Measurements from ENCODE around the gene SCNM1.
A peak's percentile ranks its signal among the peaks of the same experiment; 100 is the strongest.

Gene SCNM1

DNA sequence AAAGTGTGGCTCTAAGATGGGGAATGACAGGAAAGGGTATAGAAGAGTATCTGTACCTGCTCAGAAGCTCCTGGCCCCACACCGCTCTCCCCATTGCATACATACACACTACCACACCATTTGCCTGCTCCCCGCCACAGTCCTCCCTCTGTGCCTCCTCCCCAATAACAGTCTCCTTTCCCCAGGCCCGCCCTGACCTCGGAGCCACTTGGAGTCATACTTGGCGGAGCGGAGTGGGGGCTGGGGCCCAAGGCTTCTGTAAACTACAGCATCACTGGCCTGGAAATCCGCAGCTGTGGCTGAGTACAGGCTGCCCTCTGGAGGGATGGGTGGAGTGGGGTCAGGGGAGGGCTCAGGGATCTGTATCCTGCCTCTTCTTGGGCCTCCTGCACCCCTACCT lies 28.2 kb upstream of the SCNM1 start:
- H3K4me3 ChIP-seq (ENCODE audit: low read depth, low read length) = no peak overlapping the region
- no peak for DNase-seq (ENCODE audit: low read depth)
- no peak for TF ChIP-seq POLR2A (IDR thresholded peaks at IDR 0.05; ENCODE audit: extremely low read depth, insufficient read length)
- TF ChIP-seq, protein P1, sequence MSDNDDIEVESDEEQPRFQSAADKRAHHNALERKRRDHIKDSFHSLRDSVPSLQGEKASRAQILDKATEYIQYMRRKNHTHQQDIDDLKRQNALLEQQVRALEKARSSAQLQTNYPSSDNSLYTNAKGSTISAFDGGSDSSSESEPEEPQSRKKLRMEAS (IDR thresholded peaks at IDR 0.05; ENCODE audit: low read depth, low read length) = no peak
- TF ChIP-seq, protein P2, sequence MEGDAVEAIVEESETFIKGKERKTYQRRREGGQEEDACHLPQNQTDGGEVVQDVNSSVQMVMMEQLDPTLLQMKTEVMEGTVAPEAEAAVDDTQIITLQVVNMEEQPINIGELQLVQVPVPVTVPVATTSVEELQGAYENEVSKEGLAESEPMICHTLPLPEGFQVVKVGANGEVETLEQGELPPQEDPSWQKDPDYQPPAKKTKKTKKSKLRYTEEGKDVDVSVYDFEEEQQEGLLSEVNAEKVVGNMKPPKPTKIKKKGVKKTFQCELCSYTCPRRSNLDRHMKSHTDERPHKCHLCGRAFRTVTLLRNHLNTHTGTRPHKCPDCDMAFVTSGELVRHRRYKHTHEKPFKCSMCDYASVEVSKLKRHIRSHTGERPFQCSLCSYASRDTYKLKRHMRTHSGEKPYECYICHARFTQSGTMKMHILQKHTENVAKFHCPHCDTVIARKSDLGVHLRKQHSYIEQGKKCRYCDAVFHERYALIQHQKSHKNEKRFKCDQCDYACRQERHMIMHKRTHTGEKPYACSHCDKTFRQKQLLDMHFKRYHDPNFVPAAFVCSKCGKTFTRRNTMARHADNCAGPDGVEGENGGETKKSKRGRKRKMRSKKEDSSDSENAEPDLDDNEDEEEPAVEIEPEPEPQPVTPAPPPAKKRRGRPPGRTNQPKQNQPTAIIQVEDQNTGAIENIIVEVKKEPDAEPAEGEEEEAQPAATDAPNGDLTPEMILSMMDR (IDR thresholded peaks at IDR 0.05; ENCODE audit: low read depth, low read length) = no peak
- TF ChIP-seq MYC (IDR thresholded peaks at IDR 0.05; ENCODE audit: low read depth, low read length) = no peak

DNA sequence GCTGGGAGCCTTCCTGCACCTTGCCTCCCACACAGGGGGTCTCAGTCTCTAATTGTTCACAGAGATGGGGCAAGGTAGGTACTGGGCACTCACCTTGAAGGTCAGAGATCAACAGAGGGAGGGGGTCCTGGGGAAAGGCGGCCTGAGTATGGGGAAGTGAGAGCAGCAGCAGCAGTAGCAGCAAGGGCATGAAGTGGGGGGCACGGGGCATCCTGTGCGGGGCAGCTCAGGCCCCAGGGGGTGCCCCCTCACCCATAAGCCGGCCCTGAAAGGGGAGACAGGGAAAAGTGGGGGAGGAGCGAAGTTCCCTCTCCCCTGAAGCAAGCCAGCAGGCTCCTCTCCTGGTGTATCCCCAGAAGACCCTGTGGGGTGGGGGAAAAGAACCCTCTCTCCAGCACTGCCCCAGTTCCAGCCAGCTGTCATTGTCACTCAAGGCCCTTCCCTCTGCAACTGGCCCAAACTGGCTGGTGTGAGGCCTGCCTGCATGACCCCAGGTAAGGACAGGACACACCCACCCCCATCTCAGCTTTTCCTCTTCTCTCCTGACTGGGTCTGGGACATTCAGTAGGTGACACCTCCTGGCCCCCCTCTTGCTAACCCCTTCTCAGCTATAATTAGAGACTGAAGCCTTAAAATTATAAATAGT lies 23.4 kb upstream of the SCNM1 start:
- TF ChIP-seq, protein P2 (IDR thresholded peaks at IDR 0.05; ENCODE audit: low read depth, low read length) = no peak
- TF ChIP-seq MYC (IDR thresholded peaks at IDR 0.05; ENCODE audit: low read depth, low read length) (no peak), POLR2A (IDR thresholded peaks at IDR 0.05; ENCODE audit: extremely low read depth, insufficient read length) (no peak)
- TF ChIP-seq, protein P1 (IDR thresholded peaks at IDR 0.05; ENCODE audit: low read depth, low read length) = no peak
- H3K4me3 ChIP-seq (ENCODE audit: low read depth, low read length) = no peak overlapping the region
- DNase-seq (ENCODE audit: low read depth) = no peak

DNA sequence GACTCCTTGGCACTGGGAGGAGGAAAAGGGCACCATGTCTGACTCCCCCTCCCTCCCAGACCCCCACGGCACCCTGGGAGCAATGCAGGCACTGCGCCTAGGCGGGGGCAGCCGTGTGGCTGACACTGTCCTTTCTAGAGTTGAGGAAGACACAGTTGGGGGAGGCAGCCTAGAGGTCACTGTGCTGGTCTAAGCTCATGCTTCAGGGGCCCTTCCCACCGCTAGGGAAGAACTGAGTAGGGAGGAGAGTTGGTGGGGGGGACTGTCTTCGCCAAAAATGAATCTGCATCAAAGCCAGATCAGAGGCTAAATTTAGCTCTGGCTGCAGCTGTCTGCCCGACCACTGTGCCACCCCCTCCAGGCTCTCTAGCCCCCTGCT lies 22.9 kb upstream of the SCNM1 start:
- H3K4me3 ChIP-seq (ENCODE audit: low read depth, low read length) = no peak overlapping the region
- TF ChIP-seq, protein P2 (IDR thresholded peaks at IDR 0.05; ENCODE audit: low read depth, low read length) = no peak
- TF ChIP-seq POLR2A (IDR thresholded peaks at IDR 0.05; ENCODE audit: extremely low read depth, insufficient read length) (no peak), MYC (IDR thresholded peaks at IDR 0.05; ENCODE audit: low read depth, low read length) (no peak)
- TF ChIP-seq, protein P1 (IDR thresholded peaks at IDR 0.05; ENCODE audit: low read depth, low read length) = no peak
- DNase-seq (ENCODE audit: low read depth) = no peak

DNA sequence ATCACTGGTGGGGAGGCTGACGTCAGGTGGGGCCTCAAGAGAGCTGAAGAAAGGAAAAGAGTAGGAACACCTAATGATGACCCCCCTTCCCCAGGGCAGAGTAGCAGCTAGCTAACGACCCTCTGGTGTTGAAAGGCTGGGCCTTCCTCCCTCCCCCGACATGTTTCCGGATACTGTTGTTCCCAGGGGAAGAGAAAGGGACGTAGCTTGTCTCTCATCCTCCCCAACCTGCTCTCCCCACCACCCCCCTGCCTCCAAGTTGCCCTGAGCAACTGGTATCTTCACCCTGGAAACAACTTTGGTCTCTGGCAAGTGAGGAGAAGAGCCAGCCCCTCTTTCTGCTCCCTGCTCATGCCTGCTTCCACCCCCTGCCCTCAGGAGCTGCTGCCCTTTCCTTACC lies 22.0 kb upstream of the SCNM1 start:
- DNase-seq (ENCODE audit: low read depth) = peak; percentile 28
- H3K4me3 ChIP-seq (ENCODE audit: low read depth, low read length) = no peak overlapping the region

DNA sequence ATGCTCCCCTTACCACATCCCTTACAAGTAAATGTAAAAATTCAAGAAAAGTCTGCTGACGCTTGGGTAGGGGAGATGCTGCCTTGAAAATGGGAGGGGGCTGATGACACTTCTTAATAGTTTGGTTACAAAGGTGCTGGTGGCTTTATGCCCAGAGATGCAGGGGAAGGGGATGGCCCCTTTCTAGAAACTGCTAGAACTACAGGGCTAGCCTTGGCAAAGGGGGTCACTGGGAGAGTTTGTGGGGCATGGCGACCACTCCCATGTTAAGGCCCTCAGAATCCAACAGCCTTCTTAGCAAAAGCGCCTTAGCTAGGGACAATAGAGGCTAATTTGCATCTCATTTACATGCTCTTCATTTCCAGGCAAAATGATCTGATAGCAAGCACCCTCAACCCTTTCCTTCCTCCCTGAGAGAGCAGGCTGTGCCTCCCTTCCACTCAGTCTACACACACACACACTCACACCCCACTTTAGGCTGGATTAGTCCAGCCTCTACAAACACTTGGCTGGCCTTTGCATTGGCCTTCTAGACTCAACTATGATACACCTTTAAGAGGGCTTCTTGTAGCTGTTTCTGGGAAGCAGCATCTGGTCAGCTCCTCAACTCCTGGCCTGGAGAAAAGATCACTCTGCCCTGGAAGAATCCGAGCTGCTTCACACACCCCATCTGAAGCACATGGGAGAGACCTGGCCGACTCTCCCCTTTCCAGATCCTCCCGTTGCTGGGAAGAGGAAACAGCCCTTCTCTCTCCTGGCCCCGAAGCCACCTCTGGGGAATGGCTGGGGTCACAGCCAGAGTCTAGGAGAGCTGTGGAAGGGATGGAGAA lies 21.3 kb upstream of the SCNM1 start:
- DNase-seq (ENCODE audit: low read depth) = no peak
- TF ChIP-seq POLR2A (IDR thresholded peaks at IDR 0.05; ENCODE audit: extremely low read depth, insufficient read length) = no peak
- TF ChIP-seq, protein P1 (IDR thresholded peaks at IDR 0.05; ENCODE audit: low read depth, low read length) = no peak
- no peak for TF ChIP-seq MYC (IDR thresholded peaks at IDR 0.05; ENCODE audit: low read depth, low read length)
- TF ChIP-seq, protein P2 (IDR thresholded peaks at IDR 0.05; ENCODE audit: low read depth, low read length) = no peak
- H3K4me3 ChIP-seq (ENCODE audit: low read depth, low read length) = no peak overlapping the region

More for the DNA sequence above, 22.0 kb upstream of the SCNM1 start:
- TF ChIP-seq, protein P1 (IDR thresholded peaks at IDR 0.05; ENCODE audit: low read depth, low read length) = no peak
- TF ChIP-seq, protein P2 (IDR thresholded peaks at IDR 0.05; ENCODE audit: low read depth, low read length) = no peak
- TF ChIP-seq MYC (IDR thresholded peaks at IDR 0.05; ENCODE audit: low read depth, low read length) (no peak), POLR2A (IDR thresholded peaks at IDR 0.05; ENCODE audit: extremely low read depth, insufficient read length) (no peak)

All from NB4 (cell line).